Measurements from ENCODE around the gene SLAMF6.
"Not testable (repeated sequence)": the region's sequence is repeated elsewhere in the genome, so short reads cannot be mapped to it uniquely, and the experiment has no call there.

The SLAMF6 gene

GRCh38 chr1:160522622-160523345, at the start of gene SLAMF6:
Gene SLAMF6 (minus strand): TSS chr1:160523255. CDS start chr1:160523192, 63 bp downstream.
- DNase-seq (ENCODE audit: low spot score): no peak

DNA sequence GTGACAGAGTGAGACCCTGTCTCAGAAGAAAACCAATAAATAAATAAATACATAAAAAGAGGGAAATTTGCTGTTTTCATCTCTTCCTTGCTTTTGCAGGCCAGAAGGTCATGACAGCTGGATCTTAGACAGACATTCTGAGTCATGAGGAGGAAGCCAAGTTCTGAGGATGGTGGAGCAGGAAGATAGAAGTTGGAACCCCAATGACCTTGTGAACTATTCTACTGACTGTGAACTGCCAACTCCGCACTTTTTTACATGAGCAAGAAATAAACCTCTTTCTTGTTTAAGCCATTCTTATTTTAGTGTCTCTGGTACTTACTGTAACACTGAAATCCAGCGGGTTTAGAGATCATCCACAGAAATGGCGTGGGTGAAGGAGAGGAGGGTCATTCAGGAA, 47.8 kb upstream of the SLAMF6 start:
- DNase-seq (ENCODE audit: low spot score): no peak

GRCh38 chr1:160569806-160570205, 46.8 kb upstream of the SLAMF6 start:
- DNase-seq (ENCODE audit: low spot score): no peak

- DNase-seq (ENCODE audit: low spot score): no peak
Observed at GRCh38 chr1:160567858-160568682, 45.0 kb upstream of the SLAMF6 start.

DNA sequence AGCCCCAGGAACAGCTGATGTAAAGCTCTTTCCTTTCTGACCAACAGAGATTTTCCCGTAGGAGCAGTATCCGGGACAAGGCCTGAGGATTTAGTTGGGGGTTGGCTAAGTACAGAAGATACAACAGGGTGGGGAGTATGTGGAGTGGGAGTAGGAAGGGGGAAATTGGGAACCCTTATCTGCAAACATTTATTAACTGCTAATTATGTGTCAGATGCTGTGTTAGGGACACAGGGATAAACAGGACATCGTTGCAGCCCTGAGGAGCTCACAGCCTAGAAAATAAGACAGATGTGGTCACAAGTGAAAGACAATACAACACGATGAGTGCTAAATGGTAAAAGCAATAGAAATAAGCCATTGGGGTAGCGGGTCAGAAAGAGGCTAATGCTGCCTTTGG, 44.3 kb upstream of the SLAMF6 start:
- DNase-seq (ENCODE audit: low spot score): no peak

- no peak for DNase-seq (ENCODE audit: low spot score)
Observed at GRCh38 chr1:160565564-160565963, 42.5 kb upstream of the SLAMF6 start.

GRCh38 chr1:160563230-160563629, 40.2 kb upstream of the SLAMF6 start:
- not testable (repeated sequence) for DNase-seq (ENCODE audit: low spot score)

GRCh38 chr1:160562745-160563144, 39.7 kb upstream of the SLAMF6 start:
- DNase-seq (ENCODE audit: low spot score): not testable (repeated sequence)

- DNase-seq (ENCODE audit: low spot score): no peak
Observed at GRCh38 chr1:160560806-160561205, 37.8 kb upstream of the SLAMF6 start.

GRCh38 chr1:160560045-160560705, 37.1 kb upstream of the SLAMF6 start:
- no peak for DNase-seq (ENCODE audit: low spot score)

DNA sequence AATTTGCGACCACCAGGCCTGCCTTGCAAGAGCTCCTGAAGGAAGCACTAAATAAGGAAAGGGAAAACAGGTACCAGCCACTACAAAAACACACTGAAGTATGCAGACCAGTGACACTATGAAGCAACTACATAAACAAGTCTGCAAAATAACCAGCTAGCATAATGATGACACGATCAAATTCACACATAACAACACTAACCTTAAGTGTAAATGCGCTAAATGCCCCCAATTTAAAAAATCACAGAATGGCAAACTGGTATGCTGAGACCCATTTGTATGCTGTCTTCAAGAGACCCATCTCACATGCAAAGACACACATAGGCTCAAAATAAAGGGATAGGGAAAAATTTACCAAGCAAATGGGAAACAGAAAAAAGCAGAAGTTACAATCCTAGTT, 36.4 kb upstream of the SLAMF6 start:
- DNase-seq (ENCODE audit: low spot score): not testable (repeated sequence)

GRCh38 chr1:160558660-160559380, 35.8 kb upstream of the SLAMF6 start:
- no peak for DNase-seq (ENCODE audit: low spot score)

GRCh38 chr1:160553778-160554177, 30.7 kb upstream of the SLAMF6 start:
- DNase-seq (ENCODE audit: low spot score): no peak

DNA sequence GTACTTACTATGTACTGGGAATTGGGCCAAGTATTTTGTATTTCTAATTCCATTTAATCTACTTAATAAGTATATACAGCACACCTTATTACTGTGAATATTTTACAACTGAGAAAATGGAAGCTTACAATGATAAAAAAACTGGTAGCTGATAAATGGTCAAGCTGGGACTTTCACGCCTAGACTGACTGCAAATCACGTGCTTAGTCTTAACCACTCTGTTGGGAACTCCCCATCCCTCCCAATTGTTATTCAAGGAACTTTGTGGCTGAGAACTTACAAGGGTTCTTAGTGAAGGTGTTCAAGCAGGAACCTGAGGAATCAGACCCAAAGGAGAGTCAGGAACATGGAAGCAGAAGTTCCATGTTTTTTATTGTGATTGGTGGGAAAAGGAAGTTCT, 29.4 kb upstream of the SLAMF6 start:
- no peak for DNase-seq (ENCODE audit: low spot score)

DNA sequence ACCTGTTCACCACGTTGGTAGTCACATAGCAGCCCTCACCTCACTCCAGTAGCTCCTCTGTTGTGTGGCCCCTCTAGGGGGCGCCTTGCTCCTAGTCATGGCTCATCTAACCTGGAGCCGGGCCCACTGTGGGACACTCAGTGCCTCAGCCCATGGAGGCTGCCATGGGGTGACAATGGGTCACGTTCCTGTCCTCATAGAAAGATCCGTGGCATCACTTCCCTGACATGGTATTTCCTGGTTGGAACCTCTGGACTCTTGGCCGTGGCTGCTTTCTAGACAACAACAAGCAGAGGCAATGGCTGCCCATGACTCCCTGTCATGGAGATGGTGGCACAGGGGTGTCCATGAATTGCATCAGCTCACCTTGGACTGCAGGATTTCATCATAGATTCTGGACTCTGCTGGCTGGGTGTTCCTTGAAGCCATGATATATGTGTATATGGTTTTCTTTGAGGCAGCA, 27.5 kb upstream of the SLAMF6 start:
- DNase-seq (ENCODE audit: low spot score): peak; percentile 64

DNA sequence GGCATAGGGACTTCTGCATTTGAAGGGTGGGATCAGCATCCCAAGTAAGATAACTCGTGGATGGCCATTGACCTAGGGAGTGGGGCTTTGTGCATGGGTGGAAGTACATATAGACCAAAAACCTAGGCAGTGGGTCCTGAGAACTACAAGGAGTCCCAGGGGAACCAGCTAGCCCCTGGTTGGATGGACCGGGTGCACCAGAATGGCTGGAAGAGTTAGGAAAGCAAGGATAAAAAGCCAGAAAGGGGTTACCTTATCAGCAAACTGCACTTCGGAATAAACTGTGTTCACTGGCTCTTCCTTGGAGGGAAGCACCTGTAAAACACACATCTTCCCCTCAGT, 26.6 kb upstream of the SLAMF6 start:
- no peak for DNase-seq (ENCODE audit: low spot score)

- no peak for DNase-seq (ENCODE audit: low spot score)
Observed at GRCh38 chr1:160548960-160549664, 26.1 kb upstream of the SLAMF6 start.

DNA sequence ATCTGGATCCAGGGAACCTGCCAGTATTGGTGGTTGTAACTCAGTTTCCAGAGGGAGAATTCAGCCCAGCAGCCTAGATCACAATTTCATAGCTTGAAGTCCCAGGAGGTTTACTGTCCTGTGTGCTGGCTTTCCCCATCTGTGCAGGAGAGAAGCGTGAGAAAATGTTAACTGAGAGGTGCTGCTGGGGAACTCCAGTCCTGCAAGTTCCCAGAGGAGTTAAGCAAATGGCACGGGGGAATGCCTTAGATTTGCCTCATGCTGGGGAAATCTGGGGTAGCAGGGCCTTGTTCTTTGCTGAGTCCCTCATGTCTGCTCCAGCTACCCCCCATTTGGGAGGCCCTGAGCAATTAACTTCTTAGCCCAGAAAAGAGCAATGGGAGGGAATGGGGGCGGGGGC, 25.1 kb upstream of the SLAMF6 start:
- no peak for DNase-seq (ENCODE audit: low spot score)

- DNase-seq (ENCODE audit: low spot score): no peak
Observed at GRCh38 chr1:160547422-160547821, 24.4 kb upstream of the SLAMF6 start.

GRCh38 chr1:160546942-160547341, 23.9 kb upstream of the SLAMF6 start:
- no peak for DNase-seq (ENCODE audit: low spot score)

DNA sequence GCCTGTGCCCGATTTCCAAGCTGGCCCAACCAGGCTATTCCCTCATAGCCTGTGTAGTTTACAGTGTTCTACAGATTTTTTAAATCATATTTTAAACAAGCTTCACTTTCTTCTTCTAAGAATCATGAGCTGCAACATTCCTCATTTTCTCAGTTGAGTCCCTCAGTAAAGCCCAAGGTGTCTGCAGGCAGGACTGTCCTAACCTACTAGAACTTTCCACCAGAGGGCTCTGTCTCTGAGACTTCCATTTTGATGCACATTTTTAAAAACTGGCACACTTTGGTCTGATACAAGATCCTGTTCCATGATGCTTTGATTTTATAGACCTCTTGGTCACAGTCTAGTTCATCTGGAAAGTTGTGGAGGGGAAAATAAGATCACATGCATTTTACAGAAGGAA, 21.6 kb upstream of the SLAMF6 start:
- peak; percentile 43 for DNase-seq (ENCODE audit: low spot score)
